ENCODE results near the gene DHX58.

DNA sequence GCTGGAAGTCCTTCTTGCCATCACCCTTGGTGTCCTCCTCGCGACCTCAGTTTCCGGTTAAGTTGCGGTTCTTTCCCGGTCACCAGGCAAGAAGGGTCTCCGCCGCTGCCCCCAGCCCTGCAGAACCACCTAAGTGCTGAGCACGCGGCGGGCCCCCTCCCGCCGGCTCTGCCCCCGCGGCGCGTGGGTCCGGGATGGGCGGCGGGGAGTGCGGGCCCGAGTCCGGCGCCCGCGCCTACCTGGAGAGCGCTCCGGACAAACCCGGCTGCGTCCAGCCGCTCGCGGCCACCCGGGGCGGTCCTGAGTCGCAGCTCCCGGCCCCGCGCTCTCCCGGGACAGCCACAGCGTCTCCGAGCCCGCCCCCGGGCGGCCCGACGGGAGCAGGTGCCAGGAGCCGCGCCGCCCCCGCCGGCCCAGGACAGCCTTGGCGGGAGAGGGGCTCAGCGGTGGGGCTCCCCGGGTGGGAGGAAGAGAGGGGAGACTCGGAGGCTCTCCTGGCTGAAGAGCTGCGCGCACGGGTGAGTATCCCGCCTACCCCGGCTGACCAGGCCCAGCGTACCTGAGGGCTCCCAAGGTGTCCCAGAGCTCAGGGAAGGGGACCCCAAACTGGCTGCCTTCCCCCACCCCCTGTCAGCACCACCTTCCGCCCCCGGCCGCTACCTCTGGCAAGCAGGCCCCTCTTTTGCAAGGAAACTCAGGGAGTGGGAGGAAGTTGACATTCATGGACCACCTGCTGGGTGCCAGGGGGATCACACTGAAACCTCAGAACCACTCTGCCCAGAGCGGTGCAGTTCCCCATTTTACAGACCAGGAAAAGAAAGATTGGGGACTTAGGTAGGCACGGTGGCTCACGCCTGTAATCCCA lies 40.0 kb downstream of the DHX58 start:
- TF ChIP-seq POLR2AphosphoS5 (IDR thresholded peaks at IDR 0.05; ENCODE audit: low read depth, low read length), result no peak
- no peak for TF ChIP-seq SIN3A (IDR thresholded peaks at IDR 0.05; ENCODE audit: borderline replicate concordance, insufficient read depth, low read length)
- TF ChIP-seq, protein P1, sequence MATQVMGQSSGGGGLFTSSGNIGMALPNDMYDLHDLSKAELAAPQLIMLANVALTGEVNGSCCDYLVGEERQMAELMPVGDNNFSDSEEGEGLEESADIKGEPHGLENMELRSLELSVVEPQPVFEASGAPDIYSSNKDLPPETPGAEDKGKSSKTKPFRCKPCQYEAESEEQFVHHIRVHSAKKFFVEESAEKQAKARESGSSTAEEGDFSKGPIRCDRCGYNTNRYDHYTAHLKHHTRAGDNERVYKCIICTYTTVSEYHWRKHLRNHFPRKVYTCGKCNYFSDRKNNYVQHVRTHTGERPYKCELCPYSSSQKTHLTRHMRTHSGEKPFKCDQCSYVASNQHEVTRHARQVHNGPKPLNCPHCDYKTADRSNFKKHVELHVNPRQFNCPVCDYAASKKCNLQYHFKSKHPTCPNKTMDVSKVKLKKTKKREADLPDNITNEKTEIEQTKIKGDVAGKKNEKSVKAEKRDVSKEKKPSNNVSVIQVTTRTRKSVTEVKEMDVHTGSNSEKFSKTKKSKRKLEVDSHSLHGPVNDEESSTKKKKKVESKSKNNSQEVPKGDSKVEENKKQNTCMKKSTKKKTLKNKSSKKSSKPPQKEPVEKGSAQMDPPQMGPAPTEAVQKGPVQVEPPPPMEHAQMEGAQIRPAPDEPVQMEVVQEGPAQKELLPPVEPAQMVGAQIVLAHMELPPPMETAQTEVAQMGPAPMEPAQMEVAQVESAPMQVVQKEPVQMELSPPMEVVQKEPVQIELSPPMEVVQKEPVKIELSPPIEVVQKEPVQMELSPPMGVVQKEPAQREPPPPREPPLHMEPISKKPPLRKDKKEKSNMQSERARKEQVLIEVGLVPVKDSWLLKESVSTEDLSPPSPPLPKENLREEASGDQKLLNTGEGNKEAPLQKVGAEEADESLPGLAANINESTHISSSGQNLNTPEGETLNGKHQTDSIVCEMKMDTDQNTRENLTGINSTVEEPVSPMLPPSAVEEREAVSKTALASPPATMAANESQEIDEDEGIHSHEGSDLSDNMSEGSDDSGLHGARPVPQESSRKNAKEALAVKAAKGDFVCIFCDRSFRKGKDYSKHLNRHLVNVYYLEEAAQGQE (IDR thresholded peaks at IDR 0.05; ENCODE audit: insufficient read depth in 1 of 2, low read depth in 2 of 2, low read length in 2 of 2), result no peak
- TF ChIP-seq TAF1 (IDR thresholded peaks at IDR 0.05; ENCODE audit: borderline replicate concordance, insufficient read depth, low read length), result no peak
- TF ChIP-seq FOXP2 (optimal IDR thresholded peaks at IDR 0.05; ENCODE audit: borderline replicate concordance, extremely low read depth, extremely low read length, insufficient read depth), result no peak

Data from PFSK-1 (cell line).